Gastrocnemius medialis (tissue), 4 donors: ENCODE measurements around the gene FAHD2A.

Source experiments
- CTCF ChIP-seq, 5 experiments: fragments of 450-650 bp in 3 of 5; fragments of 200-600 bp in 2 of 5; sonication (generic) in 2 of 5; IDR thresholded peaks in 4 of 5; conservative IDR thresholded peaks in 1 of 5; 1 replicate in 4 of 5; 2 replicates in 1 of 5; pipeline ENCODE4 v1.5.1; 2016 to 2019; ENCODE audit warnings: antibody characterized with exemption in 5 of 5, mild to moderate bottlenecking in 3 of 5, moderate library complexity in 3 of 5
- POLR2A ChIP-seq, 2 donors: fragments of 450-650 bp; IDR thresholded peaks; one replicate each; pipeline ENCODE4 v1.6.1; 2017; ENCODE audit warnings: antibody characterized with exemption in 2 of 2, mild to moderate bottlenecking in 2 of 2, moderate library complexity in 2 of 2

GRCh38 chr2:95401480-95401879, 1.0 kb upstream of the FAHD2A start:
- TF ChIP-seq CTCF (IDR thresholded peaks at IDR 0.05 in 4 of 5, conservative IDR thresholded peaks at IDR 0.05 in 1 of 5) = no peak
- TF ChIP-seq POLR2A (IDR thresholded peaks at IDR 0.05) = no peak
